HepG2 (cell line): ENCODE measurements around the gene SS18L1. TPM values are rescaled to one million over a fixed set of nuclear protein-coding genes. Genes with fewer than 3 reads are reported as not detected.
A peak's percentile ranks its signal among the peaks of the same experiment; 100 is the strongest.

Source experiments
- CBX2 ChIP-seq, 2 experiments: fragments of 200-600 bp in 1 of 2; sonication (generic); formaldehyde crosslinking in 1 of 2; IDR thresholded peaks; 2 replicates each; pipeline versions ENCODE4 v1.7.0 to v1.8.1; 2018 to 2022; ENCODE audit warnings: low read depth in 2 of 2, low read length in 1 of 2, mild to moderate bottlenecking in 1 of 2, missing genetic modification reagents in 1 of 2
- E2F1 ChIP-seq: sonication (generic); formaldehyde crosslinking; IDR thresholded peaks from 2 replicates; pipeline ENCODE4 v1.5.0; 2020; ENCODE audit warnings: missing genetic modification reagents
- HINFP ChIP-seq: sonication (generic); formaldehyde crosslinking; IDR thresholded peaks from 2 replicates; pipeline ENCODE4 v1.4.0; 2020; ENCODE audit warnings: low read depth, mild to moderate bottlenecking, missing genetic modification reagents
- KMT2A ChIP-seq: sonication (generic); formaldehyde crosslinking; IDR thresholded peaks from 2 replicates; pipeline ENCODE4 v1.4.0; 2020; ENCODE audit warnings: missing genetic modification reagents
- NFKB2 ChIP-seq: sonication (generic); formaldehyde crosslinking; IDR thresholded peaks from 2 replicates; pipeline ENCODE4 v1.4.0; 2020; ENCODE audit warnings: missing genetic modification reagents, borderline replicate concordance
- NFKBIZ ChIP-seq: IDR thresholded peaks from 2 replicates; pipeline ENCODE4 v1.6.1; 2018; ENCODE audit warnings: missing genetic modification reagents, missing compliant biosample characterization
- RAD51 ChIP-seq: fragments of 450-650 bp; IDR thresholded peaks from 2 replicates; pipeline ENCODE4 v1.6.1; 2016; ENCODE audit warnings: borderline replicate concordance
- THAP8 ChIP-seq: sonication (generic); formaldehyde crosslinking; IDR thresholded peaks from 2 replicates; pipeline ENCODE4 v1.5.1; 2020; ENCODE audit warnings: missing genetic modification reagents, mild to moderate bottlenecking, borderline replicate concordance
- TIGD3 ChIP-seq: sonication (generic); formaldehyde crosslinking; IDR thresholded peaks from 2 replicates; pipeline ENCODE4 v1.5.1; 2020; ENCODE audit warnings: mild to moderate bottlenecking, missing genetic modification reagents, borderline replicate concordance
- TSC22D2 ChIP-seq: sonication (generic); formaldehyde crosslinking; IDR thresholded peaks from 2 replicates; pipeline ENCODE4 v1.5.1; 2020; ENCODE audit warnings: missing genetic modification reagents, mild to moderate bottlenecking, borderline replicate concordance
- ZBTB14 ChIP-seq: sonication (generic); formaldehyde crosslinking; IDR thresholded peaks from 2 replicates; pipeline ENCODE4 v1.4.0; 2020; ENCODE audit warnings: missing genetic modification reagents
- ZNF318 ChIP-seq: sonication (generic); formaldehyde crosslinking; IDR thresholded peaks from 2 replicates; pipeline ENCODE4 v1.4.0; 2020; ENCODE audit warnings: mild to moderate bottlenecking, missing genetic modification reagents
- polyA plus RNA-seq, 8 experiments: library from polyadenylated mRNA; depleted of rRNA in 3 of 8; stranded (reverse) in 7 of 8; unstranded in 1 of 8; fragments of >200 nt; fragmentation: Illumina TruSeq in 4 of 8; extraction: Trizol in 4 of 8; gene quantifications; 2 replicates each; pipeline versions ENCODE4 v1.2.1 to v1.2.3, GENCODE V29; 2011 to 2016; ENCODE audit warnings: low read depth in 4 of 8, missing spikeins in 1 of 8, mixed read lengths in 1 of 8; ENCODE audit not compliant: insufficient read depth in 1 of 8
- total RNA-seq, 5 experiments: library from RNA; depleted of rRNA; stranded (reverse); fragments of >200 nt; fragmentation: Illumina TruSeq; extraction: Trizol; gene quantifications; 2 replicates each; pipeline ENCODE4 v1.2.3, GENCODE V29; 2016; ENCODE audit warnings: low read depth in 1 of 5

SS18L1 gene
- total and polyA plus RNA-seq, 2 of the 13 experiments (the other 11 are each of a cell fraction or from before 2014, with no cell fraction given), result 17.8 to 27.6 TPM

- TF ChIP-seq ZNF318 (CRISPR knock-in tag), result peak; percentile 35; the same call in 1 of the 2 replicates
- TF ChIP-seq HINFP (CRISPR knock-in tag), result no peak
- TF ChIP-seq ZBTB14 (CRISPR knock-in tag), result no peak
- peak; percentile 72 for TF ChIP-seq KMT2A (CRISPR knock-in tag)
- TF ChIP-seq CBX2 (IDR thresholded peaks at IDR 0.05; ENCODE audit: low read depth, low read length), result no peak
- no peak for TF ChIP-seq CBX2 (CRISPR knock-in tag; IDR thresholded peaks at IDR 0.05; ENCODE audit: low read depth)
- peak; percentile 12; the same call in 1 of the 2 replicates for TF ChIP-seq E2F1 (CRISPR knock-in tag)
- TF ChIP-seq TSC22D2 (CRISPR knock-in tag), result peak; percentile 27; the same call in 1 of the 2 replicates
- TF ChIP-seq RAD51, result no peak
- no peak for TF ChIP-seq THAP8 (CRISPR knock-in tag)
- TF ChIP-seq TIGD3 (CRISPR knock-in tag), result no peak
- peak; percentile 82; the same call in 1 of the 2 replicates for TF ChIP-seq NFKB2 (CRISPR knock-in tag)
- TF ChIP-seq NFKBIZ, result 0 out of 2 replicates have a peak, but pooled peaks have one; percentile 11
Observed at GRCh38 chr20:62120990-62121775, 22.4 kb upstream of the SS18L1 start (continued).
